GM19240 (cell line): ENCODE results near the gene ARHGAP19.
"Not testable (repeated sequence)": the region's sequence is repeated elsewhere in the genome, so short reads cannot be mapped to it uniquely, and the experiment has no call there.

Source experiments
- DNase-seq: peaks from one replicate; pipeline ENCODE4 v3.0.0; 2011; ENCODE audit warnings: low spot score; ENCODE audit not compliant: insufficient read length

The ARHGAP19 gene

GRCh38 chr10:97280783-97281182, 11.7 kb downstream of the ARHGAP19 start:
- no peak for DNase-seq

GRCh38 chr10:97279121-97279815, 13.2 kb downstream of the ARHGAP19 start:
- DNase-seq: no peak

GRCh38 chr10:97278491-97278989, 13.9 kb downstream of the ARHGAP19 start:
- no peak for DNase-seq

GRCh38 chr10:97277551-97277950, 14.9 kb downstream of the ARHGAP19 start:
- DNase-seq: no peak

- DNase-seq: no peak
Measured at GRCh38 chr10:97274828-97275227, 17.6 kb downstream of the ARHGAP19 start.

GRCh38 chr10:97273700-97274099, 18.7 kb downstream of the ARHGAP19 start:
- no peak for DNase-seq

GRCh38 chr10:97270523-97271154, 21.8 kb downstream of the ARHGAP19 start:
- no peak for DNase-seq

- no peak for DNase-seq
Measured at GRCh38 chr10:97267671-97268070, 24.8 kb downstream of the ARHGAP19 start.

GRCh38 chr10:97265095-97265494, 27.3 kb downstream of the ARHGAP19 start:
- DNase-seq: not testable (repeated sequence)

- no peak for DNase-seq
Measured at GRCh38 chr10:97263971-97264370, 28.5 kb downstream of the ARHGAP19 start.

- DNase-seq: no peak
Measured at GRCh38 chr10:97261656-97262055, 30.8 kb downstream of the ARHGAP19 start.

- no peak for DNase-seq
Measured at GRCh38 chr10:97261183-97261582, 31.3 kb downstream of the ARHGAP19 start.

GRCh38 chr10:97259119-97259518, 33.3 kb downstream of the ARHGAP19 start:
- no peak for DNase-seq

GRCh38 chr10:97256356-97256755, 36.1 kb downstream of the ARHGAP19 start:
- DNase-seq: no peak

- no peak for DNase-seq
Measured at GRCh38 chr10:97255512-97256293, 36.7 kb downstream of the ARHGAP19 start.

GRCh38 chr10:97254694-97255093, 37.7 kb downstream of the ARHGAP19 start:
- no peak for DNase-seq

- no peak for DNase-seq
Measured at GRCh38 chr10:97250952-97251351, 41.5 kb downstream of the ARHGAP19 start.

- no peak for DNase-seq
Measured at GRCh38 chr10:97243836-97244235, 48.6 kb downstream of the ARHGAP19 start.

GRCh38 chr10:97238855-97239254, 53.6 kb downstream of the ARHGAP19 start:
- DNase-seq: no peak

GRCh38 chr10:97235353-97235752, 57.1 kb downstream of the ARHGAP19 start:
- no peak for DNase-seq

- DNase-seq: no peak
Measured at GRCh38 chr10:97234400-97234799, 58.0 kb downstream of the ARHGAP19 start.

GRCh38 chr10:97230146-97230545, 62.3 kb downstream of the ARHGAP19 start:
- no peak for DNase-seq
